ENCODE measurements around the gene VPS13D.
A peak's percentile ranks its signal among the peaks of the same experiment; 100 is the strongest.

VPS13D gene

DNA sequence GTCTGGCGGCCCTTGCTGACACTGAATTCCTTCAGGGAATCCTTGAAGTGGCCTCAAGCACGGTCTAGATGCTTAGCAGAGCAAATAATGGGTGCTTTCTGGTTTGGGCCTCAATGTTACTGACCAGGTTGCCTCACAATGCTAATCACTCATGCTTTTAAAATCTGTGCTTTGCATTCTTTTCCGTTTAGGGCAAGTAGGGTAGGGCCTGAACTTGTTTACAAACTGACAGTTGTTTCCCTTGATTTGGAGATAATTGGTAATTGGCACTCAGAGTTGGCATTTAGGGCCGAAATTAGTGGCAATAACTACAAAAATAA is 1.4 kb downstream of the VPS13D start:
- Histone ChIP-seq H3K27ac (ENCODE audit: low read length) (peak overlapping the region; percentile 66; the same call in 1 of the 2 replicates), H3K27me3 (ENCODE audit: insufficient read depth, low read length, poor library complexity) (no peaks in the 10 kb centered on the region), H3K36me3 (ENCODE audit: insufficient read depth, low read length) (peaks cover 16% of the 10 kb centered on the region), H3K9ac (ENCODE audit: low read depth, low read length) (peak overlapping the region; percentile 94), H3K9me3 (ENCODE audit: insufficient read depth, low read length, severe bottlenecking) (no peaks in the 10 kb centered on the region), H3K79me2 (ENCODE audit: insufficient read depth, low read length) (peaks cover 43% of the 10 kb centered on the region), H2AFZ (ENCODE audit: low read depth, low read length) (no peak overlapping the region), H3K4me1 (ENCODE audit: insufficient read depth, low read length) (peaks cover 22% of the 10 kb centered on the region), H4K20me1 (ENCODE audit: insufficient read depth, low read length) (peaks cover 8% of the 10 kb centered on the region; the same call in 1 of the 2 replicates), H3K4me2 (ENCODE audit: insufficient read depth, low read length) (peak overlapping the region; percentile 90), H3K4me3 (ENCODE audit: low read depth in 1 of 2, low read length in 2 of 2) (peak overlapping the region; percentile 87 to 98)
- ATAC-seq (ENCODE audit: insufficient read depth, low read depth) (no peak), DNase-seq (no peak)
- TF ChIP-seq EZH2 (IDR thresholded peaks at IDR 0.05; ENCODE audit: borderline replicate concordance, low read depth, low read length, severe bottlenecking): no peak
- TF ChIP-seq, protein P1, sequence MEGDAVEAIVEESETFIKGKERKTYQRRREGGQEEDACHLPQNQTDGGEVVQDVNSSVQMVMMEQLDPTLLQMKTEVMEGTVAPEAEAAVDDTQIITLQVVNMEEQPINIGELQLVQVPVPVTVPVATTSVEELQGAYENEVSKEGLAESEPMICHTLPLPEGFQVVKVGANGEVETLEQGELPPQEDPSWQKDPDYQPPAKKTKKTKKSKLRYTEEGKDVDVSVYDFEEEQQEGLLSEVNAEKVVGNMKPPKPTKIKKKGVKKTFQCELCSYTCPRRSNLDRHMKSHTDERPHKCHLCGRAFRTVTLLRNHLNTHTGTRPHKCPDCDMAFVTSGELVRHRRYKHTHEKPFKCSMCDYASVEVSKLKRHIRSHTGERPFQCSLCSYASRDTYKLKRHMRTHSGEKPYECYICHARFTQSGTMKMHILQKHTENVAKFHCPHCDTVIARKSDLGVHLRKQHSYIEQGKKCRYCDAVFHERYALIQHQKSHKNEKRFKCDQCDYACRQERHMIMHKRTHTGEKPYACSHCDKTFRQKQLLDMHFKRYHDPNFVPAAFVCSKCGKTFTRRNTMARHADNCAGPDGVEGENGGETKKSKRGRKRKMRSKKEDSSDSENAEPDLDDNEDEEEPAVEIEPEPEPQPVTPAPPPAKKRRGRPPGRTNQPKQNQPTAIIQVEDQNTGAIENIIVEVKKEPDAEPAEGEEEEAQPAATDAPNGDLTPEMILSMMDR (IDR thresholded peaks at IDR 0.05; ENCODE audit: borderline replicate concordance, extremely low read depth, low read length, poor library complexity, severe bottlenecking): no peak

DNA sequence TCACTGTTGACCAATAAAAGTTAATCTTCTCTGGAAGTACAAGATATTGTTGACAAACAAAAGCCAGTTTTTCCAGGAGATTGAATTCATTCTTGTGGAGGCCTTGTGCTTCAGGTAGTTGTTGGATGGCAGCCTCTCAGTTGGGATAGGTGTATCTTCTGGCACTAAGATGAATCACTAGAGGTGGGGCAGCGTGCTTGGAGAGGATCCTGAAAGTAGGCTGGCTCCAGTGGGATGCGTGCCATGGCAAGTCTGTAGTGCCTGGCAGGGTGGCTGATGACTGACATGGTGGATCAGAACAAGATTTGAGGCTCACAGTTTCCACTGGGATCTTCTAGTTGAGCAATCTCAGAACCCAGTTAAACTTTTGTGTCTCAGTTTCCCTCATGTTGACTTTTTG is 2.4 kb downstream of the VPS13D start:
- H3K27me3 ChIP-seq (ENCODE audit: insufficient read depth, low read length, poor library complexity): no peaks in the 10 kb centered on the region
- H3K9ac ChIP-seq (ENCODE audit: low read depth, low read length): no peak overlapping the region
- no peak for DNase-seq
- TF ChIP-seq, protein P1 (IDR thresholded peaks at IDR 0.05; ENCODE audit: borderline replicate concordance, extremely low read depth, low read length, poor library complexity, severe bottlenecking): no peak
- TF ChIP-seq EZH2 (IDR thresholded peaks at IDR 0.05; ENCODE audit: borderline replicate concordance, low read depth, low read length, severe bottlenecking): no peak
- H3K36me3 ChIP-seq (ENCODE audit: insufficient read depth, low read length): peaks cover 25% of the 10 kb centered on the region
- H4K20me1 ChIP-seq (ENCODE audit: insufficient read depth, low read length): peaks cover 8% of the 10 kb centered on the region; the same call in 1 of the 2 replicates
- H2AFZ ChIP-seq (ENCODE audit: low read depth, low read length): no peak overlapping the region
- ATAC-seq (ENCODE audit: insufficient read depth, low read depth): no peak
- H3K4me1 ChIP-seq (ENCODE audit: insufficient read depth, low read length): peaks cover 22% of the 10 kb centered on the region
- peak overlapping the region; percentile 90; the same call in 1 of the 2 replicates for H3K4me2 ChIP-seq (ENCODE audit: insufficient read depth, low read length)
- peaks cover 43% of the 10 kb centered on the region for H3K79me2 ChIP-seq (ENCODE audit: insufficient read depth, low read length)
- H3K4me3 ChIP-seq (ENCODE audit: low read depth in 1 of 2, low read length in 2 of 2): no peak overlapping the region
- H3K27ac ChIP-seq (ENCODE audit: low read length): no peak overlapping the region
- H3K9me3 ChIP-seq (ENCODE audit: insufficient read depth, low read length, severe bottlenecking): no peaks in the 10 kb centered on the region

DNA sequence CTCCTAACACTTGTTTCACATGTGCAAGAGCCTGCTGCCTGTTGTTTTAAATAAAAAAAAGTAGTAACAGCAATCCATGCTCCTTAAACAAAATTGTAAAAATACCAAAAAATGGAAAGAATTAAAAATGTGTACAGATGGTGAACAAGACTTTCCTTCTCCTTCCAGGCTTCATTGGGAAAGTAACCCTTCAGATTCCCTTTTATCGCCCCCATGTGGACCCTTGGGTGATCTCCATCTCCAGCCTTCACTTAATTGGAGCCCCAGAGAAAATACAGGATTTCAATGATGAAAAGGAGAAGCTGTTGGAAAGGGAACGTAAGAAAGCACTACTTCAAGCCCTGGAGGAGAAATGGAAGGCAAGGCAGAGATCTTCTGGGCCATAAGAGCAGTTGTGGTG is 14.2 kb downstream of the VPS13D start:
- no peaks in the 10 kb centered on the region for H3K4me1 ChIP-seq (ENCODE audit: insufficient read depth, low read length)
- ATAC-seq (ENCODE audit: insufficient read depth, low read depth) (no peak), DNase-seq (no peak)
- no peak for TF ChIP-seq EZH2 (IDR thresholded peaks at IDR 0.05; ENCODE audit: borderline replicate concordance, low read depth, low read length, severe bottlenecking)
- TF ChIP-seq, protein P1 (IDR thresholded peaks at IDR 0.05; ENCODE audit: borderline replicate concordance, extremely low read depth, low read length, poor library complexity, severe bottlenecking): peak; percentile 59
- H3K4me3 ChIP-seq (ENCODE audit: low read depth in 1 of 2, low read length in 2 of 2): no peak overlapping the region
- no peaks in the 10 kb centered on the region for H3K27me3 ChIP-seq (ENCODE audit: insufficient read depth, low read length, poor library complexity)
- H3K79me2 ChIP-seq (ENCODE audit: insufficient read depth, low read length): peaks cover 5% of the 10 kb centered on the region
- no peak overlapping the region for H3K27ac ChIP-seq (ENCODE audit: low read length)
- peaks cover 64% of the 10 kb centered on the region for H3K36me3 ChIP-seq (ENCODE audit: insufficient read depth, low read length)
- H4K20me1 ChIP-seq (ENCODE audit: insufficient read depth, low read length): no peaks in the 10 kb centered on the region
- H3K4me2 ChIP-seq (ENCODE audit: insufficient read depth, low read length): no peak overlapping the region
- H2AFZ ChIP-seq (ENCODE audit: low read depth, low read length): no peak overlapping the region
- H3K9me3 ChIP-seq (ENCODE audit: insufficient read depth, low read length, severe bottlenecking): no peaks in the 10 kb centered on the region
- no peak overlapping the region for H3K9ac ChIP-seq (ENCODE audit: low read depth, low read length)

DNA sequence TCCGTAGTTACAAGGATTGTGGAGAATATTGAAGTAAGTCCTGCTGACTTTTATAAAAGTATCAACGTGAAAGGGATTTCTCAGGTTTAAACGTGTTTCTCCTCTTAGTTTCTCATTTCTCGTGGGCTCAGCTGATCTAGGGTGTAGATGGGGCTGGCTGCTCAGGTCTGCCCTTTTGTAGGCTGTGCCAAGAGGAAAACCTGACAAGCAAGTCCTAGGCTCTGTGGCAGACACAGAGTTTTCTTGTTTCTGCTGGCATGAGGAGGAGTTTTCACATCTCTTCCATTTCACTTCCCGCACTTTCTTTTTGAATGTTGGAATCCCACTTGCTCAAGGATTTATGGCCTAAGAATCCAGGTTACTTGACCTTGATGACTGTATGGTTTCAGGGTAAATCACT is 14.8 kb downstream of the VPS13D start:
- no peak for DNase-seq
- H3K4me1 ChIP-seq (ENCODE audit: insufficient read depth, low read length): no peaks in the 10 kb centered on the region
- peaks cover 5% of the 10 kb centered on the region for H3K79me2 ChIP-seq (ENCODE audit: insufficient read depth, low read length)
- no peak overlapping the region for H2AFZ ChIP-seq (ENCODE audit: low read depth, low read length)
- no peak overlapping the region for H3K9ac ChIP-seq (ENCODE audit: low read depth, low read length)
- no peaks in the 10 kb centered on the region for H3K27me3 ChIP-seq (ENCODE audit: insufficient read depth, low read length, poor library complexity)
- no peak overlapping the region for H3K4me2 ChIP-seq (ENCODE audit: insufficient read depth, low read length)
- ATAC-seq (ENCODE audit: insufficient read depth, low read depth): no peak
- H3K27ac ChIP-seq (ENCODE audit: low read length): no peak overlapping the region
- no peak overlapping the region for H3K4me3 ChIP-seq (ENCODE audit: low read depth in 1 of 2, low read length in 2 of 2)
- TF ChIP-seq, protein P1 (IDR thresholded peaks at IDR 0.05; ENCODE audit: borderline replicate concordance, extremely low read depth, low read length, poor library complexity, severe bottlenecking): no peak
- TF ChIP-seq EZH2 (IDR thresholded peaks at IDR 0.05; ENCODE audit: borderline replicate concordance, low read depth, low read length, severe bottlenecking): no peak
- H3K36me3 ChIP-seq (ENCODE audit: insufficient read depth, low read length): peaks cover 69% of the 10 kb centered on the region
- no peaks in the 10 kb centered on the region for H3K9me3 ChIP-seq (ENCODE audit: insufficient read depth, low read length, severe bottlenecking)
- H4K20me1 ChIP-seq (ENCODE audit: insufficient read depth, low read length): no peaks in the 10 kb centered on the region
